ENCODE data around the gene PIK3C2A.

The PIK3C2A gene

DNA sequence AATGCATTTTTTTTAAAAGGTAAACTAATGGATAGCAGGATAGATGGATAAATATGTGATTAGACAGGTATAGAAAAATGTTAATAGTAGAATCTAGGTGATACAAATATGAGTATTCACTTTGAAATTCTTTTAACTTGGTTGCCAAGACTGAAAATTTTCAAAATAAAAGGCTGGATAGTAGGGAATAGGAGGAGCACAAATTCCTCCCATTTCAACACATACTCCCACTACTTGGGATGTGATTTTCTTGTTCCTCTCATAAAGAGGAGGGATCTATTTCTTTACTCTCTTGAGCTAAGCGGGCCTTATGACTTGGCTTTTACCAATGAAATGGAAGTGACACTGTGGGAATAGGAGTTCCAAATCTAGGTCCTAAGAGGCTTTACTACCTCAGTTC is 35.9 kb downstream of the PIK3C2A start:
- DNase-seq (ENCODE audit: low read depth): peak; percentile 56
- TF ChIP-seq, protein P1, sequence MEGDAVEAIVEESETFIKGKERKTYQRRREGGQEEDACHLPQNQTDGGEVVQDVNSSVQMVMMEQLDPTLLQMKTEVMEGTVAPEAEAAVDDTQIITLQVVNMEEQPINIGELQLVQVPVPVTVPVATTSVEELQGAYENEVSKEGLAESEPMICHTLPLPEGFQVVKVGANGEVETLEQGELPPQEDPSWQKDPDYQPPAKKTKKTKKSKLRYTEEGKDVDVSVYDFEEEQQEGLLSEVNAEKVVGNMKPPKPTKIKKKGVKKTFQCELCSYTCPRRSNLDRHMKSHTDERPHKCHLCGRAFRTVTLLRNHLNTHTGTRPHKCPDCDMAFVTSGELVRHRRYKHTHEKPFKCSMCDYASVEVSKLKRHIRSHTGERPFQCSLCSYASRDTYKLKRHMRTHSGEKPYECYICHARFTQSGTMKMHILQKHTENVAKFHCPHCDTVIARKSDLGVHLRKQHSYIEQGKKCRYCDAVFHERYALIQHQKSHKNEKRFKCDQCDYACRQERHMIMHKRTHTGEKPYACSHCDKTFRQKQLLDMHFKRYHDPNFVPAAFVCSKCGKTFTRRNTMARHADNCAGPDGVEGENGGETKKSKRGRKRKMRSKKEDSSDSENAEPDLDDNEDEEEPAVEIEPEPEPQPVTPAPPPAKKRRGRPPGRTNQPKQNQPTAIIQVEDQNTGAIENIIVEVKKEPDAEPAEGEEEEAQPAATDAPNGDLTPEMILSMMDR (IDR thresholded peaks at IDR 0.05; ENCODE audit: low read length, missing control alignments): no peak
- H3K4me3 ChIP-seq (replicated peaks; ENCODE audit: low read depth, low read length): no peak overlapping the region

DNA sequence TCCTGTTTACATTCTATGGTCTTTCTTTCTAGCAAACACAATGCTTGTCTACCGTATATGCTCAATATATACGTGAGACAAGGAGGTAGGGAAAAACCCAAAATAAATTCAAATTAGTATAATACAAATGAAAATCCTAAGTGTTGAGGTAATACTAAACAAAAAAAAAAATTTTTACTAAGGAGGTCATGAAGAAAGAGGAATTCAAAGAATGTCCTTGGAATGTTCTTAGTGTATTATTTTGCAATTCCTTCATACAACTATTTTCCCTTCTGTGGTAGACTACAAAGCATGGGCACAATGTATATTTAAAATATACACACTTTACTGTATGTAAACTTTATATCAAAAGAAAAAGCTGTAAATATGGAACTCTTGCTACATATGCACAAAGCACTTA is 36.4 kb downstream of the PIK3C2A start:
- DNase-seq (ENCODE audit: low read depth): peak; percentile 78
- TF ChIP-seq, protein P1 (IDR thresholded peaks at IDR 0.05; ENCODE audit: low read length, missing control alignments): no peak

DNA sequence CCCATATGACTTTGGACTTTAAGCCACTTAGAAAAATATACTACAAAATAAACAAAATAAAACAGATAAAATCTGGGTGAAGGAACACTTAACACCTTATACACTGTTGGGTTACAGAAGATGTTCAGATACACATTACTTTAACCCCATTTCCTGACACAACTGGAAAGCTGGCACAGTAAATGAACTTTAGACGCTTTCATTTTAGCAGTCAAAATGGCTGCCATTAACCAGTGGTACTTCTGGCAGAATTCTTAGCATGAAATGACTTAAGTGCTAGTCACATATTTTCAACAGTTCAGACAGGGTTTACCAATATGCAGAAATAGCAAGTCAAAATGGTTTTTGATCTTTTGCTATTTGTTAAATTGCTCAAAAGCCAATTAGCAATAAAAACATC is 37.9 kb downstream of the PIK3C2A start:
- no peak for DNase-seq (ENCODE audit: low read depth)
- TF ChIP-seq, protein P1 (IDR thresholded peaks at IDR 0.05; ENCODE audit: low read length, missing control alignments): no peak

More for the DNA sequence above, 36.4 kb downstream of the PIK3C2A start:
- no peak overlapping the region for H3K4me3 ChIP-seq (replicated peaks; ENCODE audit: low read depth, low read length)

DNA sequence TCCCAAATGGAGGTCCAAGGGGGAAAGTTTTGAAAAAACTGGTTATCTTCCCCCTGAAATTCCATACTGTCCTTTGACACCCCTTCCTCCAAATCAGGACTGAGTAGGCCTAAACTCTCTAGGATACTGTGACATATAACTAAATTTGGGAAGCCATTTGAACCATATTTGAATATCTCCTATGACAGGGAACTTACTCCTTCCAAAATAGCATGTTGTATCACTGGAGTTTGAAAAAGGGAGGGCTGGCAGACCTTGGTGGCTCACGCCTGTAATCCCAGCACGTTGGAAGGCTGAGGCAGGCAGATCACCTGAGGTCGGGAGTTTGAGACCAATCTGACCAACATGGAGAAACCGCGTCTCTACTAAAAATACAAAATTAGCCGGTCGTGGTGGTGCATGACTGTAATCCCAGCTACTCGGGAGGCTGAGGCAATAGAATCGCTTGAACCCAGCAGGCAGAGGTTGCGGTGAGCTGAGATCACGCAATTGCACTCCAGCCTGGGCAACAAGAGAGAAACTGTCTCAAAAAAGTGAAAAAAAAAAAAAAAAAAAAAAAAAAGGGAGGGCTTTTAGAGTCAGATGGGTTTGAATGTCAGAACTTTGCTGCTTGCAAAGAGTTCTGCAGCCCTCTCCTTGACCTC is 42.4 kb downstream of the PIK3C2A start:
- no peak overlapping the region for H3K4me3 ChIP-seq (replicated peaks; ENCODE audit: low read depth, low read length)
- TF ChIP-seq, protein P1 (IDR thresholded peaks at IDR 0.05; ENCODE audit: low read length, missing control alignments): no peak
- DNase-seq (ENCODE audit: low read depth): no peak

More for the DNA sequence above, 37.9 kb downstream of the PIK3C2A start:
- no peak overlapping the region for H3K4me3 ChIP-seq (replicated peaks; ENCODE audit: low read depth, low read length)

DNA sequence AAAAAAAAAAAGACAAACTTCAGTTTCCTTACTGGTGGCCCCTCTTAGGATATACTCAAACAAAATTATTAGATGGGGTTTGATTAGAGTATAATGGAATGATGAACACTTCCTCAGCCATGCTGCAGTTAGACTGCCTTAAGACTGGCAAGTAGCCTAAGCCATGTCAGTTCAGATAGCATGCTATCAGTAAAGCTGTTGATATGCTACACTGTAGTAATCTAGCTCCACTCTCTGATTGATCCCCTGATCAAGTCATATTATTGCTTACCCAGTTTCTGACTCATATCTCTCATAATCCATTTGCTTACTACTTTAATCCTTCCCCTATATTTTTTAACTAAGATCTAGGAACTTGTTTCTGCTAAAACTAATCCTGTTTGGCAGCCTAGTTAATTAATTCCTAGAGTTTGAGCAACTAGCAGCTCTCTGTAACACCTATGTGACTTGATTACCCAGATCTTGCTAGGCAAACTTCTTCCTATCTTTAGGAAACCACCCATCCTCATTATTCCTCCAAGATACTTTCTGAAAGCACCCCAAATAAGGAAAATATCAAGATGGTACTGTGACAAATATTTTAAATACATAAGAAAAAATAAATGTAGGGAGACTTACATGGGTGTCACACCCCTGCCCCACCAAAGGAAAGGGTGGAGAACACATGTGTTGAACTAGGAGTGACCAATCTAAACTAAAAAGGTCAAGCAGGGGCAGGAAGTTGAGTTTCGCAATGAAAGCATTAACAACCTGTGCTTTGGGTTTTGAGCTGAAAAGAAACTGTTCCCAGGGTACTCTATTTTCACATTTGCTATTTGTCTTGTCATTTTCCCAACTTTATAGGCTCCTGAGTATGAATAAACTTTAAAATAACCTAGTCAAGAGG is 43.2 kb downstream of the PIK3C2A start:
- TF ChIP-seq, protein P1 (IDR thresholded peaks at IDR 0.05; ENCODE audit: low read length, missing control alignments): no peak
- DNase-seq (ENCODE audit: low read depth): no peak
- no peak overlapping the region for H3K4me3 ChIP-seq (replicated peaks; ENCODE audit: low read depth, low read length)

DNA sequence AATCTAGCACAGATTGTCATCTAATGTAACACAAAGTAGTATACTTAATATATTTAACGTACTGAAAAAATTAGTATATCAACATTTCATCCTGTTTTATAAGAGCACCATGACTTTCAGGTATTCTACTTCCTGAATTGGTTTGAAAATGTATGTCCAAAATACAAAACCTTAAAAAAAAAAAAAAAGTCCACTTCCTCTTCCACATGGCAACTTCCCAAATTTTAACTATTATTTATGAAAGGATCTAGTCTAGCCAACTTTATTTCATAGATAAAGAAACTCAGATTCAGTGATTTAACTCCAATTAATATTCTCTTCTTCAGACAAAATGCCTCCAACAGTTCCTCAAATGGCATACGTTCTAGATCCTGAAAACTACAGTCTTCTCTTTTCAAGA is 44.0 kb downstream of the PIK3C2A start:
- H3K4me3 ChIP-seq (replicated peaks; ENCODE audit: low read depth, low read length): no peak overlapping the region
- TF ChIP-seq, protein P1 (IDR thresholded peaks at IDR 0.05; ENCODE audit: low read length, missing control alignments): no peak
- DNase-seq (ENCODE audit: low read depth): no peak
